Measurements from ENCODE around the gene MYL6B. TPM values are rescaled to one million over a fixed set of nuclear protein-coding genes. Genes with fewer than 3 reads are reported as not detected.

The MYL6B gene
- total RNA-seq, 2 donors from 2014 or later: 66.4 to 203 TPM

DNA sequence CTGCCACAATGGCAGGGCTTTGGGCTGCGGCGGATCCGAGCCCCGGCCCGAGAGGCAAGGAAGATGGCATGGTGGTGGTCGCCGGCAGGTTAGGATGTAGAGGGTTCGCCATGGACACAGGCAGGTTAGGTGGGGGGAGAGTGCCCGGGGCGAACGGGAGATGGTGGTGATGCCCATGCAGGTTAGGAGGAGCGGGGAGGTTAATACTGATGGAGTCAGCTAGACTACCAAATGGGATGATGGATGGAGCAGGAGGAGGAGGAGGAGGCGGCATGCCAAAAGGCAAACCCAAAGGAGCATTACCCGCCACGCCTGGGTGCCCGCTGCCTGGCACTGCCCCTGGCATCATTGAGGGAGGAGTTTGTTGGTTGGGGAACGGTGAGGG lies 11.9 kb downstream of the MYL6B start:
- no peaks in the 10 kb centered on the region for H3K9me3 ChIP-seq
- H3K27me3 ChIP-seq (replicated peaks; ENCODE audit: insufficient read depth): no peaks in the 10 kb centered on the region
- H3K27ac ChIP-seq: no peak overlapping the region
- H3K4me1 ChIP-seq (replicated peaks): peaks cover 12% of the 10 kb centered on the region
- DNase-seq (ENCODE audit: low spot score): no peak
- no peak for TF ChIP-seq POLR2AphosphoS5 (IDR thresholded peaks at IDR 0.05)
- no peak for TF ChIP-seq POLR2A (IDR thresholded peaks at IDR 0.05)
- TF ChIP-seq, protein P1, sequence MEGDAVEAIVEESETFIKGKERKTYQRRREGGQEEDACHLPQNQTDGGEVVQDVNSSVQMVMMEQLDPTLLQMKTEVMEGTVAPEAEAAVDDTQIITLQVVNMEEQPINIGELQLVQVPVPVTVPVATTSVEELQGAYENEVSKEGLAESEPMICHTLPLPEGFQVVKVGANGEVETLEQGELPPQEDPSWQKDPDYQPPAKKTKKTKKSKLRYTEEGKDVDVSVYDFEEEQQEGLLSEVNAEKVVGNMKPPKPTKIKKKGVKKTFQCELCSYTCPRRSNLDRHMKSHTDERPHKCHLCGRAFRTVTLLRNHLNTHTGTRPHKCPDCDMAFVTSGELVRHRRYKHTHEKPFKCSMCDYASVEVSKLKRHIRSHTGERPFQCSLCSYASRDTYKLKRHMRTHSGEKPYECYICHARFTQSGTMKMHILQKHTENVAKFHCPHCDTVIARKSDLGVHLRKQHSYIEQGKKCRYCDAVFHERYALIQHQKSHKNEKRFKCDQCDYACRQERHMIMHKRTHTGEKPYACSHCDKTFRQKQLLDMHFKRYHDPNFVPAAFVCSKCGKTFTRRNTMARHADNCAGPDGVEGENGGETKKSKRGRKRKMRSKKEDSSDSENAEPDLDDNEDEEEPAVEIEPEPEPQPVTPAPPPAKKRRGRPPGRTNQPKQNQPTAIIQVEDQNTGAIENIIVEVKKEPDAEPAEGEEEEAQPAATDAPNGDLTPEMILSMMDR (IDR thresholded peaks at IDR 0.05): no peak
- no peak overlapping the region for H3K4me3 ChIP-seq
- peaks cover 10 to 26% of the 10 kb centered on the region in 2 donors for H3K36me3 ChIP-seq
- intact Hi-C loops (cut with DNase I): no loop called here
- WGBS: 89% methylated on average over 17 of the region's 17 CpGs

DNA sequence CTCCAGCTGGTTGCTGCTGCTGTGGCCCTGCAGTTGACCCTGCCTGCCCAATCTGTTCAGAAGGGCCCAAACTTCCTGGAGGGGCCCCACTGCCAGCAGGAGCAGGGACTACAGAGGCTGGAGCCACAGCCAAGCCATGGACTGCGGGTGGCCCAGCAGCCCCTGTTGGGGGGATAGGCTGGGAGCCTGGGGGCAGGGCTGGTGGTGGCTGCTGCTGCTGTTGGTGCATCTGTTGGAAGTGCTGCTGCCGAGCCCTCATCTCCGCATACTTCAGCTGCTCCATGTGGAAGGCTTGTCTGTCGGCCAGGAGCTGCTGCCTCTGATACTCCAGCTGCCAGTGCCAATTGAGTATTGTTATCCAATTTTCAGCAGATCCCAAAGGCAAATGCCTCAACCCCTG lies 13.0 kb downstream of the MYL6B start:
- peaks cover 2% of the 10 kb centered on the region for H3K4me1 ChIP-seq (replicated peaks)
- intact Hi-C loops (cut with DNase I): no loop called here
- no peak overlapping the region for H3K4me3 ChIP-seq
- no peak for TF ChIP-seq POLR2AphosphoS5 (IDR thresholded peaks at IDR 0.05)
- DNase-seq (ENCODE audit: low spot score): no peak
- no peak overlapping the region for H3K27ac ChIP-seq
- H3K36me3 ChIP-seq: peaks cover 15 to 19% of the 10 kb centered on the region in 2 donors
- H3K27me3 ChIP-seq (replicated peaks; ENCODE audit: insufficient read depth): no peaks in the 10 kb centered on the region
- 54% methylated on average over 4 of the region's 4 CpGs for WGBS
- no peaks in the 10 kb centered on the region for H3K9me3 ChIP-seq

DNA sequence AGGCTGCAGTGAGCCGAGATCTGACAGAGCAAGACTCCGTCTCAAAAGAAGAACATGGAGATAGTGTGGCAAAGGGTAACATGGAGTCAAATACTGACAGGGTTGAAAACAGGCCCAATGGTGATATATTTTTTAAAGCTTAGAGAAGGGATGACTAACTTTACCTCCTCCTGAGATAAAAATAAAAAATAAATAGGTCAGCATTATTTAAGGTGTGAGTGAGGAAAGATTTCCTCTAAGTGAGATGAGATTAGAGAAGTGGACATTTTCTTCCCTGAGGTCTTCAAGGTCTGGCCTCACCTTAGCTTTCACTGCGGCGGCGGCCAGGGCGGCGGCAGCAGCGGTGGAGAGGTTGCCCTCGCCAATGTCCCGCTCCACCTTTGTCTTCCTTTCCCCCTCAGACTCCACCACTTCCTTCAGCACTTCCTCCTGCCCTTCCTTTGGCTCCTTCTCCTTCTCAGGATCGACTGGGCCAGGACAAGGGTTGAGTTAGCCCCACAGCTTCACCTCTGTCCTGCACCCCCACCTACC lies 16.9 kb downstream of the MYL6B start:
- H3K27ac ChIP-seq: no peak overlapping the region
- TF ChIP-seq, protein P1 (IDR thresholded peaks at IDR 0.05): no peak
- no peak for TF ChIP-seq POLR2AphosphoS5 (IDR thresholded peaks at IDR 0.05)
- TF ChIP-seq POLR2A (IDR thresholded peaks at IDR 0.05): no peak
- no peak overlapping the region for H3K4me3 ChIP-seq
- intact Hi-C loops (cut with DNase I): no loop called here
- H3K36me3 ChIP-seq: peaks cover 28 to 45% of the 10 kb centered on the region in 2 donors
- 92% methylated on average over 11 of the region's 11 CpGs for WGBS
- no peaks in the 10 kb centered on the region for H3K9me3 ChIP-seq
- no peaks in the 10 kb centered on the region for H3K27me3 ChIP-seq (replicated peaks; ENCODE audit: insufficient read depth)
- DNase-seq (ENCODE audit: low spot score): no peak
- no peaks in the 10 kb centered on the region for H3K4me1 ChIP-seq (replicated peaks)

DNA sequence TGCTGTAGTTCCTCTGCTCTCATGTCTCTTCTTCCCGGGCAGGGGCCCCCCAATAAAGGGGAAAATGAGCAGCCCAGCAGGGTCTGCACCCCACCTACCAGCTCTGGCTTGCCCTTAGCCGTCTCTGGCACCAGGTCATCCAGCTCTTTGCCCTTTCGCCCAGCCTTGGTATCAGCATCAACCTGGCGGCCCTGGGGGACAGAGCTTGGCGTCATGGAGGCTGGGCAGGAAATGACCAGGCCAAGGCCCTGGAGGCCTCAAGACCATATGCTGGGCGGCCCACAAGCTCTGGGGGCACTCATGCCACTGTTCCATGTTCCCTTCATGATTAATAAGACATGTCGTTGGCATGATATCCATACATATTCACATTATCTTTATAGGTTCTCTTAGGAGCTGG lies 20.5 kb downstream of the MYL6B start:
- no peaks in the 10 kb centered on the region for H3K9me3 ChIP-seq
- intact Hi-C loops (cut with DNase I): no loop called here
- no peaks in the 10 kb centered on the region for H3K4me1 ChIP-seq (replicated peaks)
- H3K27ac ChIP-seq: no peak overlapping the region
- no peak overlapping the region for H3K4me3 ChIP-seq
- 98% methylated on average over 7 of the region's 7 CpGs for WGBS
- DNase-seq (ENCODE audit: low spot score): no peak
- peaks cover 23 to 35% of the 10 kb centered on the region in 2 donors for H3K36me3 ChIP-seq
- H3K27me3 ChIP-seq (replicated peaks; ENCODE audit: insufficient read depth): no peaks in the 10 kb centered on the region
- TF ChIP-seq POLR2A (IDR thresholded peaks at IDR 0.05) (no peak), POLR2AphosphoS5 (IDR thresholded peaks at IDR 0.05) (no peak)
- TF ChIP-seq, protein P1 (IDR thresholded peaks at IDR 0.05): no peak

DNA sequence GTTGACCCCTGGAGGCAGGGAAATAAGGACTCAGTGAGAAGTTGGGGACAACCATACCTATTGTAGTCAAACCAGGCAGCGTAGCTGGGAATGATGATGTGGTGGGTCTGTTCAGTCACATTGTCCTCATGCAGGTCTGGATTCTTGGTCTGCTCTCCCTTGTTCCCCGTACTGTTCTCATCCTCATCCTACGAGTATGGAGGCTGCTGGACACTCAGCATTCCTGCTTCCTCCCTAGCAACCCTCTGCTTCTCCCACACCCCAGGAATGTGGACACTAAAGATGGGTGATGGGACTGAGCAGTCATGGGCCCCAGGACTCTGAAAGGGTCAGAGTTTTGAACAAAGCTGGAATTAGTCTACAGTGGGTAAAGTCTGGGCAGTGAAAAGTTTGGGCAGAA lies 26.0 kb downstream of the MYL6B start:
- Histone ChIP-seq H3K9me3 (no peaks in the 10 kb centered on the region), H3K4me3 (no peak overlapping the region), H3K27ac (no peak overlapping the region), H3K27me3 (replicated peaks; ENCODE audit: insufficient read depth) (no peaks in the 10 kb centered on the region), H3K36me3 (peaks cover 24 to 34% of the 10 kb centered on the region in 2 donors), H3K4me1 (replicated peaks) (no peaks in the 10 kb centered on the region)
- intact Hi-C loops (cut with DNase I): no loop called here
- DNase-seq (ENCODE audit: low spot score): no peak
- TF ChIP-seq, protein P1 (IDR thresholded peaks at IDR 0.05): no peak
- no peak for TF ChIP-seq POLR2AphosphoS5 (IDR thresholded peaks at IDR 0.05)
- no peak for TF ChIP-seq POLR2A (IDR thresholded peaks at IDR 0.05)
- 85% methylated on average over 3 of the region's 3 CpGs for WGBS
